GM12892 (cell line): ENCODE data around the gene OGG1.

ENCODE experiments used
- POLR2A ChIP-seq: IDR thresholded peaks from 2 replicates; pipeline ENCODE4 v1.6.1; 2011; ENCODE audit warnings: low read depth, low read length, control low read depth
- POLR2AphosphoS5 ChIP-seq: IDR thresholded peaks from 2 replicates; pipeline ENCODE4 v1.6.1; 2011; ENCODE audit warnings: low read depth, low read length, control low read depth
- TAF1 ChIP-seq: IDR thresholded peaks from 2 replicates; pipeline ENCODE4 v1.6.1; 2011; ENCODE audit warnings: low read depth, mild to moderate bottlenecking, control low read depth, low read length, borderline replicate concordance

GRCh38 chr3:9767418-9767817 lies 17.7 kb downstream of the OGG1 start:
- TF ChIP-seq POLR2AphosphoS5 (no peak), POLR2A (no peak), TAF1 (no peak)
